IPS-NIHi11 (cell line): ENCODE measurements around the gene PICALM.
"Not testable (repeated sequence)": the region's sequence is repeated elsewhere in the genome, so short reads cannot be mapped to it uniquely, and the experiment has no call there.

Experiments
- DNase-seq: peaks from one replicate; pipeline ENCODE4 v3.0.0; 2012; ENCODE audit warnings: mixed read lengths, low spot score

The PICALM gene, protein sequence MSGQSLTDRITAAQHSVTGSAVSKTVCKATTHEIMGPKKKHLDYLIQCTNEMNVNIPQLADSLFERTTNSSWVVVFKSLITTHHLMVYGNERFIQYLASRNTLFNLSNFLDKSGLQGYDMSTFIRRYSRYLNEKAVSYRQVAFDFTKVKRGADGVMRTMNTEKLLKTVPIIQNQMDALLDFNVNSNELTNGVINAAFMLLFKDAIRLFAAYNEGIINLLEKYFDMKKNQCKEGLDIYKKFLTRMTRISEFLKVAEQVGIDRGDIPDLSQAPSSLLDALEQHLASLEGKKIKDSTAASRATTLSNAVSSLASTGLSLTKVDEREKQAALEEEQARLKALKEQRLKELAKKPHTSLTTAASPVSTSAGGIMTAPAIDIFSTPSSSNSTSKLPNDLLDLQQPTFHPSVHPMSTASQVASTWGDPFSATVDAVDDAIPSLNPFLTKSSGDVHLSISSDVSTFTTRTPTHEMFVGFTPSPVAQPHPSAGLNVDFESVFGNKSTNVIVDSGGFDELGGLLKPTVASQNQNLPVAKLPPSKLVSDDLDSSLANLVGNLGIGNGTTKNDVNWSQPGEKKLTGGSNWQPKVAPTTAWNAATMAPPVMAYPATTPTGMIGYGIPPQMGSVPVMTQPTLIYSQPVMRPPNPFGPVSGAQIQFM

GRCh38 chr11:86068951-86069407 lies at the start of gene PICALM:
TSS of gene PICALM (minus strand) at chr11:86069084. CDS start at chr11:86068780, 304 bp downstream.
- peak; percentile 89 for DNase-seq

GRCh38 chr11:86118253-86118652 lies 49.4 kb upstream of the PICALM start:
- no peak for DNase-seq

GRCh38 chr11:86117712-86118063 lies 48.8 kb upstream of the PICALM start:
- DNase-seq = no peak

DNA sequence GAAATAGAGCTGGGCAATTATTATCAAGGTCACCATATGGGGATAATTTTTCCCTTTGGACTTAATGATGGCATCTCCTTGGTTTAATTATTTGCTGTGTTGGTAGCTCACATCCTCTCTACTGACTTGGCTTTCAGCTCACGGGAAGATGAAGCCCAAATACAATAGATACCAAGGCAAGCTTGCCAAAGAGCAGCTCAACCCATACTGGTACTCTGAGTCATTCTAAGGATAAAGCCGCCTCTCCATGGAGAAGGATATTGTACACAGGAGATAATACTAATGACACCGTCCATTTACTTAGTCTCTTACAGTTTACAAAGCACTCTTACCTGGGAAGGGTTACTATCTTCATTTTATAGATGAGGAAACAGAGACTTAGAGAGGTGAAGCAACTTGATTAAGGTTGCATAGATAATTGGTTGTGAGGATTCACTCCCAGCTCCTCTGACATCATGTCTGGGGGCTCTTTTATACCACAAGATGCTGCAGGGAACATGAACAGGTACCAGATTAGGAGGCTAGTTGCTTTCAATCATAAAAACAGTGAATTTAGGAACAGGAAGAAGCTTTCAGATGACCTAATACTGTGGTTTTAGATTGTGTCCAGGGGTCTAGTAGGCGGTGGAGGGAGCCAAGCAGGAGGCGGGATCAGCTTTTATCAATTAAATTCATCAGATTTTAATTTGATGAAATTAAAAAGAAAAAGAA lies 48.3 kb upstream of the PICALM start:
- DNase-seq = no peak

DNA sequence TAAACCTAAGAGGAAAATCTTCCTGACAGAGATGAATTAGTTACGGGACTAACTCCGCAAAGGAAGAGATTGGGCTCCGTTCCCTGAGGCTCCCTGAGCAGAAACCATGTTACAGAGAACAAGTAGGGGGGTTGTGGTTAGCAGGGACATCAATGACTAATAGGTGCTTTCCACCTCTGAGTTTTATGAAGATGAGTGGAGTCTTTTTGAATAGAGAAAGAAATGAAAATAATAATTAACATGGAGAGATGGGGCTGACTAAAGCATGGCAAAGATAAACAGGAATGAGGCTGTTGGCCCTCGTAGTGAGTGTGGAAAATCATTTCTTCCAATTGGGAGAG lies 47.5 kb upstream of the PICALM start:
- DNase-seq = no peak

DNA sequence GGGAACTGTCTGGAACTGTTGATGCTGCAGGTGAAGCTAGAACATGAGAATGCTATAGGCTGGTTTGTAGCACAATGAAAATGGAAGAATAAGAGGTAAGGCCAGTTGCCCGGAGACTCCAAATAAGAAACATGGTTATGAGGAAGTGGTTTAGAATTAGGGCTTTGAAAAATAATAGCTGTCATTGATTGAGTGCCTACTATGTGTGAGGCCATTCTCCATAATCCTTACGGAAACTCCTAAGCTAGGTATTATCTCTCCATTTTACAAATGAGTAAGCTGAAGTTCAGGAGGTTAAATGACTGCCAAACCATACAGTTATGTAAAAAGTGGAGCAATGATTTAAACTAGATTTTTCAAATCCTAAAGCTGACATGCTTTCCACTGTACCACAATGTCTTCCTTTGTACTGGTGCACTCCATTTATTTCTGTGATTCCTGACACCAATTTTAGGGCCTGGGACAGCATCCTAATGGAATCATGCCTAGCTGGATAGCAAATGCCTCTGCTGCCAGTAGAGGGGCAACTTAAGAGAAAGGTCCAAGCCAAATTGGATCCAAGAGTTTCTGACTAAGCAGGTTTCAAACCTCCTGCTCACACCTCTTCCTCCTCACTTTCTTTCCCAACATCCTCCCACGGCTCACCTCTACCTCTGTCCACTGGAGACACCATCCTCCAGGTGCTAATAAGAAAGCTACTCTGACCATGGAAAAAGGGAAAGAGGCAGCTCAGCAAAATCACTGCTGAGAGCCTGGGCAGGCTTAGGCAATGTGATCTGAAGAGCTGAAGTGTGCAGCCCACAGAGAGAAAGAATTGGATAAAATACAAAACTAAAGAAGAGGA lies 46.9 kb upstream of the PICALM start:
- no peak for DNase-seq

DNA sequence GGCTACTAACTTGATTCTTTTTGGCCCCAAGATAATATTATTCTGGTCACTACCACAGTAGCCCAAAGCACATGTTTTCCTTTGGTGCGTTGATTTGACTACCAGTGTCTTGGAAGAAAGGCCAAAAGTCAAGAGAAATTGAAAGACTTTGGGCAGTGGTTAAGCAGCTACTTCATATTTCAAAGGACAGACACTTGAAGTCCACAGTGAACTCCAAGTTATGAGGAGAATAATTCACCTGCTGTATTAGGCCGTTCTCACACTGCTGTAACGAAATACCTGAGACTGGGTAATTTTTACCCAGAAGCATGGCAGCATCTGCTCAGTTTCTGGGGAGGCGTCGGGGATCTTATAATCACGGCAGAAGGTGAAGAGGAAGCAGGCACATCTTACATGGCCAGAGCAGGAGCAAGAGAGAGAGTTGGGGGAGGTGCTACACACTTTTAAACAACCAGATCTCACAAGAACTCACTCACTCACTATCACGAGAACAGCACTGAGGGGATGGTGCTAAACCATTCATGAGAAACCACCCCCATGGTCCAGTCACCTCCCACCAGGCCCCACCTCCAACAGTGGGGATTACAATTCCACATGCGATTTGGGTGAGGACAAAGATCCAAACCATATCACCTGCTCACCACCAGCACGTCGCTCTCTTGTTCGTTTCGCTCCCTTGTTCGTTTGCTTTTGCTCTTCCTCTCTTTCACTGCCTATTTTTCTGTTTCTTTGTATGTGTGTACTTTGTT lies 40.2 kb upstream of the PICALM start:
- no peak for DNase-seq

DNA sequence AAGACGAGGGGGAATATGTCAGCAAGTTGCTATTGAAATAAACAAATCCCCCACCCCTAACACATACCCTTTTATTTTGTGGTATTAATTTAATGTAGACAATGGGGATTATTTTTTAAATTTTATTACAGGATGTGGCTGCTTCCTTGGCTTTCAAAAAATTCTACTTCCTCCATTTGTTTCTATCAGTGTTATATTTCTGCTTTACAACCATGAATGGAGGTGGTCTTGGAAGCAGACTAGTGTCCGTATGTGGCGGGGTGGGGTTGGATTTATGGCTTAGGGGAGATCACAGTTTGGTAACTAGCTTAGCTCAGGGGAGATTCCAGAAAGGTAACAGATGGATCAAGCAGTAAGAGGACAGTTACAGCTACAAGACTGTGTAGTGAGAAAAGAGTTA lies 39.3 kb upstream of the PICALM start:
- DNase-seq = no peak

GRCh38 chr11:86106916-86107315 lies 38.0 kb upstream of the PICALM start:
- no peak for DNase-seq

DNA sequence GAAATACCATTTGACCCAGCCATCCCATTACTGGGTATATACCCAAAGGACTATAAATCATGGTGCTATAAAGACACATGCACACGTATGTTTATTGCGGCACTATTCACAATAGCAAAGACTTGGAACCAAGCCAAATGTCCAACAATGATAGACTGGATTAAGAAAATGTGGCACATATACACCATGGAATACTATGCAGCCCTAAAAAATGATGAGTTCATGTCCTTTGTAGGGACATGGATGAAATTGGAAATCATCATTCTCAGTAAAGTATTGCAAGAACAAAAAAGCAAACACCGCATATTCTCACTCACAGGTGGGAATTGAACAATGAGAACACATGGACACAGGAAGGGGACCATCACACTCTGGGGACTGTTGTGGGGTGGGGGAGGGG lies 37.1 kb upstream of the PICALM start:
- not testable (repeated sequence) for DNase-seq

GRCh38 chr11:86105601-86106000 lies 36.7 kb upstream of the PICALM start:
- DNase-seq = not testable (repeated sequence)

GRCh38 chr11:86103808-86104207 lies 34.9 kb upstream of the PICALM start:
- no peak for DNase-seq

- no peak for DNase-seq
These were observed 33.1 kb upstream of the PICALM start for GRCh38 chr11:86101941-86102407.

GRCh38 chr11:86101493-86101892 lies 32.6 kb upstream of the PICALM start:
- no peak for DNase-seq

- no peak for DNase-seq
These were observed 31.0 kb upstream of the PICALM start for GRCh38 chr11:86099874-86100273.

DNA sequence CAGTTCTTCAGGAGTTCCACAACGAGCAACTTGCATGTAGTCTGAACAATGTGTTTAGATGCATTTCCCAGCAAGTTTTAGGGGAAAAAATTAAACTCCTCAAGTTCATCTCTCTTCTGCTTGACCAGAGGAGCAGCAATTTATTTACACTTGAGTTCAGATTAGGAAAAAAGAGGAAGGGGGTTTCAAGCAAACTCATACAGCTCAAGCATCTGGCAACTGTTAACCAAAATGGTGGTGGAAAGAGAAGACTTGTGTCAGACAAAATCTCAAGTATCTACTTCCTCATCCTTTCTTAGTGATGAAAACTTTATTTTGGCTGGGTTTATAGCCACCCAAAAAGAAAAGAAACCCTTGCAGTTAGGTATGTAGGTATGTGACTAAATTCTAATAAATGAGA lies 29.1 kb upstream of the PICALM start:
- DNase-seq = no peak

- no peak for DNase-seq
These were observed 22.7 kb upstream of the PICALM start for GRCh38 chr11:86091566-86091965.

DNA sequence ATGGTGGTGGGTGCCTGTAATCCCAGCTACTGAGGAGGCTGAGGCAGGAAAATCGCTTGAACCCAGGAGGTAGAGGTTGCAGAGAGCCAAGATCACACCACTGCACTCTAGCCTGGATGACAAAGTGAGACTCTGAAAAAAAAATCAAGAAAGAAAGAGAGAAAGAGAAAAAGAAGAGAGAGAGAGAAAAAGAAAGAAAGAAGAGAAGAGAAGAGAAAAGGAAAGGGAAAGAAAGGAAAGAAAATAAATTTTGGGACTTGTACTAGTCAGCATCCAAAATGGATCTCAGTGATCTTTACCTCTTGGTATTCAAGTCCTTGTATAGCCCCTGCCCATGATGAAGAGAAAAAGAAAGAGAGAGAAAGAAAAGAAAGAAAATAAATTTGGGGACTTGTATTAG lies 22.2 kb upstream of the PICALM start:
- no peak for DNase-seq

GRCh38 chr11:86089659-86090058 lies 20.8 kb upstream of the PICALM start:
- DNase-seq = no peak

DNA sequence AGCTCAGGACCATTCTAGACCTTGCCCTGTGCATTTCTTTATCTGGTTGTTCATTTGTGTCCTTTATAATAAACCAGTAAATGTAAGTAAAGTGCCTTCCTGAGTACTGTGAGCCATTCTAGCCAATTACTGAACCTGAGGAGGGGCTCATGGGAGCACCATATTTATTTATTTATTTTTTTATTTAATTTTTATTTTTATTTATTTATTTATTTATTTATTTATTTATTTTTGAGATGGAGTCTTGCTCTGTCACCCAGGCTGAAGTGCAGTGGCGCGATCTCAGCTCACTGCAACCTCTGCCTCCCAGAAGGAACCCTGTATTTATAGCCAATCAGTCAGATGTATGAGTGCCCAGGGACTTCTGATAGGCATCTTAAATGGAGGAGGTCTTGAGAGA lies 18.8 kb upstream of the PICALM start:
- not testable (repeated sequence) for DNase-seq

GRCh38 chr11:86087256-86087655 lies 18.4 kb upstream of the PICALM start:
- no peak for DNase-seq
